ENCODE results near the gene CYB561D2. TPM values are rescaled to one million over a fixed set of nuclear protein-coding genes. Genes with fewer than 3 reads are reported as not detected.
A peak's percentile ranks its signal among the peaks of the same experiment; 100 is the strongest.

CYB561D2 gene
- total and polyA plus RNA-seq, 2 of the 13 experiments (the other 11 are each of a cell fraction or from before 2014, with no cell fraction given) = 11.1 to 17.2 TPM

- TF ChIP-seq SIX1 (CRISPR knock-in tag; IDR thresholded peaks at IDR 0.05; ENCODE audit: borderline replicate concordance) (0 out of 2 replicates have a peak, but pooled peaks have one; percentile 10), NR2F2 (IDR thresholded peaks at IDR 0.05; ENCODE audit: borderline replicate concordance, low read depth) (peak; percentile 51; the same call in 1 of the 2 replicates), ZFP91 (CRISPR knock-in tag; IDR thresholded peaks at IDR 0.05; ENCODE audit: borderline replicate concordance) (peak; percentile 99), ZNF891 (CRISPR knock-in tag; IDR thresholded peaks at IDR 0.05) (peak; percentile 7; the same call in 1 of the 2 replicates), FOXO4 (CRISPR knock-in tag; conservative IDR thresholded peaks at IDR 0.05) (no peak), ZNF34 (CRISPR knock-in tag; IDR thresholded peaks at IDR 0.05; ENCODE audit: borderline replicate concordance) (no peak; the same call in 1 of the 2 replicates), CHD2 (IDR thresholded peaks at IDR 0.05; ENCODE audit: low read depth, low read length) (no peak), ZBTB20 (CRISPR knock-in tag; IDR thresholded peaks at IDR 0.05; ENCODE audit: borderline replicate concordance, low read depth) (peak; percentile 58; the same call in 1 of the 2 replicates), ZNF18 (CRISPR knock-in tag; IDR thresholded peaks at IDR 0.05; ENCODE audit: insufficient replicate concordance) (no peak), ZNF543 (CRISPR knock-in tag; IDR thresholded peaks at IDR 0.05) (no peak), WIZ (CRISPR knock-in tag; IDR thresholded peaks at IDR 0.05) (no peak), MTA1 (CRISPR knock-in tag; IDR thresholded peaks at IDR 0.05; ENCODE audit: borderline replicate concordance) (no peak), ZFY (CRISPR knock-in tag; IDR thresholded peaks at IDR 0.05) (peak; percentile 86), EEA1 (CRISPR knock-in tag; IDR thresholded peaks at IDR 0.05; ENCODE audit: borderline replicate concordance) (no peak), THYN1 (CRISPR knock-in tag; IDR thresholded peaks at IDR 0.05; ENCODE audit: borderline replicate concordance, low read depth) (no peak), ZBTB39 (CRISPR knock-in tag; IDR thresholded peaks at IDR 0.05) (no peak)
- TF ChIP-seq, protein P1, sequence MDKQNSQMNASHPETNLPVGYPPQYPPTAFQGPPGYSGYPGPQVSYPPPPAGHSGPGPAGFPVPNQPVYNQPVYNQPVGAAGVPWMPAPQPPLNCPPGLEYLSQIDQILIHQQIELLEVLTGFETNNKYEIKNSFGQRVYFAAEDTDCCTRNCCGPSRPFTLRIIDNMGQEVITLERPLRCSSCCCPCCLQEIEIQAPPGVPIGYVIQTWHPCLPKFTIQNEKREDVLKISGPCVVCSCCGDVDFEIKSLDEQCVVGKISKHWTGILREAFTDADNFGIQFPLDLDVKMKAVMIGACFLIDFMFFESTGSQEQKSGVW (CRISPR knock-in tag; IDR thresholded peaks at IDR 0.05; ENCODE audit: borderline replicate concordance) = no peak
- TF ChIP-seq, protein P2, sequence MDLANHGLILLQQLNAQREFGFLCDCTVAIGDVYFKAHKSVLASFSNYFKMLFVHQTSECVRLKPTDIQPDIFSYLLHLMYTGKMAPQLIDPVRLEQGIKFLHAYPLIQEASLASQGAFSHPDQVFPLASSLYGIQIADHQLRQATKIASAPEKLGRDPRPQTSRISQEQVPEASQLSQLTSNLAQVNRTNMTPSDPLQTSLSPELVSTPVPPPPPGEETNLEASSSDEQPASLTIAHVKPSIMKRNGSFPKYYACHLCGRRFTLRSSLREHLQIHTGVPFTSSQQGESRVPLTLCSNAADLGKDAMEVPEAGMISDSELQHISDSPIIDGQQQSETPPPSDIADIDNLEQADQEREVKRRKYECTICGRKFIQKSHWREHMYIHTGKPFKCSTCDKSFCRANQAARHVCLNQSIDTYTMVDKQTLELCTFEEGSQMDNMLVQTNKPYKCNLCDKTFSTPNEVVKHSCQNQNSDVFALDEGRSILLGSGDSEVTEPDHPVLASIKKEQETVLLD (CRISPR knock-in tag; IDR thresholded peaks at IDR 0.05; ENCODE audit: low read depth) = no peak; the same call in 1 of the 2 replicates
Observed at GRCh38 chr3:50321336-50322114, 29.1 kb upstream of the CYB561D2 start (continued).
